K562 (cell line): ENCODE data around the gene PPM1F. TPM values are rescaled to one million over a fixed set of nuclear protein-coding genes. Genes with fewer than 3 reads are reported as not detected.

Experiments
- RBM22 ChIP-seq: fragments of 200-400 bp; formaldehyde crosslinking; IDR thresholded peaks from 2 replicates; pipeline ENCODE4 v1.6.1; 2018; ENCODE audit warnings: low read length, low read depth; ENCODE audit not compliant: poor library complexity, severe bottlenecking
- THRB ChIP-seq: fragments of 450-650 bp; formaldehyde crosslinking; conservative IDR thresholded peaks from 2 replicates; pipeline ENCODE4 v1.4.0; 2022; ENCODE audit warnings: mild to moderate bottlenecking, missing genetic modification characterization
- ZKSCAN3 ChIP-seq: fragments of 250-450 bp; sonication (Bioruptor Pico); IDR thresholded peaks from 2 replicates; pipeline ENCODE4 v1.4.0; 2020
- ZNF398 ChIP-seq: fragments of 250-450 bp; sonication (Bioruptor Pico); IDR thresholded peaks from 2 replicates; pipeline ENCODE4 v1.8.0; 2021; ENCODE audit warnings: moderate library complexity, mild to moderate bottlenecking, inconsistent platforms
- ZNF445 ChIP-seq: fragments of 250-450 bp; sonication (Bioruptor Pico); IDR thresholded peaks from 2 replicates; pipeline ENCODE4 v1.4.0; 2020; ENCODE audit warnings: low read depth, mild to moderate bottlenecking, moderate library complexity
- ZNF449 ChIP-seq: fragments of 250-450 bp; sonication (Bioruptor Pico); IDR thresholded peaks from 2 replicates; pipeline ENCODE4 v1.8.0; 2022; ENCODE audit warnings: moderate library complexity, mild to moderate bottlenecking, inconsistent platforms
- ZNF583 ChIP-seq: fragments of 250-450 bp; sonication (Bioruptor Pico); IDR thresholded peaks from 2 replicates; pipeline ENCODE4 v1.4.0; 2020
- polyA plus RNA-seq, 8 experiments: library from polyadenylated mRNA; depleted of rRNA in 4 of 8; stranded (reverse) in 5 of 8; unstranded in 3 of 8; fragments of >200 nt; fragmentation: Nextera tagmentation in 2 of 8; fragmentation: Illumina TruSeq in 1 of 8; extraction: Ambion mirVana in 2 of 8; extraction: Trizol in 1 of 8; gene quantifications; 2 replicates each; pipeline versions ENCODE4 v1.2.1 to v1.2.3, GENCODE V29; 2011 to 2014; ENCODE audit warnings: inconsistent platforms in 1 of 8, missing spikeins in 1 of 8
- total RNA-seq, 7 experiments: library from RNA; depleted of rRNA in 6 of 7; stranded (reverse); fragments of >200 nt in 6 of 7; fragmentation: Illumina TruSeq in 2 of 7; extraction: Trizol in 2 of 7; gene quantifications; 2 replicates each; pipeline versions ENCODE4 v1.2.1 to v1.2.3, GENCODE V29; 2011 to 2021; ENCODE audit warnings: low replicate concordance in 1 of 7
- TF ChIP-seq, protein P1 (sequence below), 2 experiments: fragments of 450-650 bp; formaldehyde crosslinking in 1 of 2; IDR thresholded peaks; 2 replicates each; pipeline versions ENCODE4 v1.4.0 to v1.6.1; 2014 to 2020; ENCODE audit warnings: mild to moderate bottlenecking in 2 of 2, borderline replicate concordance in 1 of 2, low read depth in 1 of 2

Gene PPM1F
- total and polyA plus RNA-seq, 9 of the 15 experiments (the other 6 are each of a cell fraction or from before 2014, with no cell fraction given), result 2.1 to 159 (median 64.0) TPM

GRCh38 chr22:21975854-21976345, 23.3 kb upstream of the PPM1F start (continued):
- TF ChIP-seq, protein P1, sequence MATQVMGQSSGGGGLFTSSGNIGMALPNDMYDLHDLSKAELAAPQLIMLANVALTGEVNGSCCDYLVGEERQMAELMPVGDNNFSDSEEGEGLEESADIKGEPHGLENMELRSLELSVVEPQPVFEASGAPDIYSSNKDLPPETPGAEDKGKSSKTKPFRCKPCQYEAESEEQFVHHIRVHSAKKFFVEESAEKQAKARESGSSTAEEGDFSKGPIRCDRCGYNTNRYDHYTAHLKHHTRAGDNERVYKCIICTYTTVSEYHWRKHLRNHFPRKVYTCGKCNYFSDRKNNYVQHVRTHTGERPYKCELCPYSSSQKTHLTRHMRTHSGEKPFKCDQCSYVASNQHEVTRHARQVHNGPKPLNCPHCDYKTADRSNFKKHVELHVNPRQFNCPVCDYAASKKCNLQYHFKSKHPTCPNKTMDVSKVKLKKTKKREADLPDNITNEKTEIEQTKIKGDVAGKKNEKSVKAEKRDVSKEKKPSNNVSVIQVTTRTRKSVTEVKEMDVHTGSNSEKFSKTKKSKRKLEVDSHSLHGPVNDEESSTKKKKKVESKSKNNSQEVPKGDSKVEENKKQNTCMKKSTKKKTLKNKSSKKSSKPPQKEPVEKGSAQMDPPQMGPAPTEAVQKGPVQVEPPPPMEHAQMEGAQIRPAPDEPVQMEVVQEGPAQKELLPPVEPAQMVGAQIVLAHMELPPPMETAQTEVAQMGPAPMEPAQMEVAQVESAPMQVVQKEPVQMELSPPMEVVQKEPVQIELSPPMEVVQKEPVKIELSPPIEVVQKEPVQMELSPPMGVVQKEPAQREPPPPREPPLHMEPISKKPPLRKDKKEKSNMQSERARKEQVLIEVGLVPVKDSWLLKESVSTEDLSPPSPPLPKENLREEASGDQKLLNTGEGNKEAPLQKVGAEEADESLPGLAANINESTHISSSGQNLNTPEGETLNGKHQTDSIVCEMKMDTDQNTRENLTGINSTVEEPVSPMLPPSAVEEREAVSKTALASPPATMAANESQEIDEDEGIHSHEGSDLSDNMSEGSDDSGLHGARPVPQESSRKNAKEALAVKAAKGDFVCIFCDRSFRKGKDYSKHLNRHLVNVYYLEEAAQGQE (IDR thresholded peaks at IDR 0.05; ENCODE audit: borderline replicate concordance), result no peak
- TF ChIP-seq, protein P1 (CRISPR knock-in tag; IDR thresholded peaks at IDR 0.05; ENCODE audit: low read depth), result 0 out of 2 replicates have a peak, but pooled peaks have one; percentile 26
- TF ChIP-seq ZNF583 (CRISPR knock-in tag) (peak; percentile 59; the same call in 1 of the 2 replicates), ZKSCAN3 (CRISPR knock-in tag) (no peak), ZNF398 (CRISPR knock-in tag) (no peak), ZNF449 (CRISPR knock-in tag) (no peak), RBM22 (no peak), THRB (CRISPR knock-in tag) (peak; percentile 88; the same call in 1 of the 2 replicates), ZNF445 (CRISPR knock-in tag) (no peak)
